ENCODE results near the gene NT5DC3.

Gene NT5DC3

GRCh38 chr12:103840876-103841689, at the start of gene NT5DC3:
NT5DC3 (minus strand) TSS chr12:103841234; CDS start chr12:103841156, 78 bp downstream.
- TF ChIP-seq CTCF (IDR thresholded peaks at IDR 0.05; ENCODE audit: borderline replicate concordance, insufficient read depth, low read depth, low read length) = no peak
- H3K4me3 ChIP-seq (ENCODE audit: low read depth, low read length) = peak within 1 kb of the TSS; percentile 65

GRCh38 chr12:103887738-103888137, 46.7 kb upstream of the NT5DC3 start:
- H3K4me3 ChIP-seq (ENCODE audit: low read depth, low read length) = no peak overlapping the region
- no peak for TF ChIP-seq CTCF (IDR thresholded peaks at IDR 0.05; ENCODE audit: borderline replicate concordance, insufficient read depth, low read depth, low read length)

GRCh38 chr12:103886195-103886797, 45.3 kb upstream of the NT5DC3 start:
- no peak for TF ChIP-seq CTCF (IDR thresholded peaks at IDR 0.05; ENCODE audit: borderline replicate concordance, insufficient read depth, low read depth, low read length)
- H3K4me3 ChIP-seq (ENCODE audit: low read depth, low read length) = no peak overlapping the region

GRCh38 chr12:103884316-103884715, 43.3 kb upstream of the NT5DC3 start:
- TF ChIP-seq CTCF (IDR thresholded peaks at IDR 0.05; ENCODE audit: borderline replicate concordance, insufficient read depth, low read depth, low read length) = peak; percentile 56; the same call in 1 of the 2 replicates
- no peak overlapping the region for H3K4me3 ChIP-seq (ENCODE audit: low read depth, low read length)

- no peak for TF ChIP-seq CTCF (IDR thresholded peaks at IDR 0.05; ENCODE audit: borderline replicate concordance, insufficient read depth, low read depth, low read length)
- H3K4me3 ChIP-seq (ENCODE audit: low read depth, low read length) = no peak overlapping the region
Measured at GRCh38 chr12:103883908-103884307, 42.9 kb upstream of the NT5DC3 start.

GRCh38 chr12:103882861-103883596, 42.0 kb upstream of the NT5DC3 start:
- H3K4me3 ChIP-seq (ENCODE audit: low read depth, low read length) = no peak overlapping the region
- no peak for TF ChIP-seq CTCF (IDR thresholded peaks at IDR 0.05; ENCODE audit: borderline replicate concordance, insufficient read depth, low read depth, low read length)

Data from GM12875 (cell line).